GM21825 (cell line): ENCODE results near the gene RGS4.
"Not testable (repeated sequence)": the region's sequence is repeated elsewhere in the genome, so short reads cannot be mapped to it uniquely, and the experiment has no call there.

ENCODE experiments used
- ATAC-seq: cut with Tn5 transposase; IDR thresholded peaks from one replicate; pipeline ENCODE4 v1.9.1; 2021; ENCODE audit warnings: mild to moderate bottlenecking, moderate library complexity; ENCODE audit not compliant: unreplicated experiment

The RGS4 gene

GRCh38 chr1:163066686-163067085 is 2.5 kb upstream of the RGS4 start:
- ATAC-seq: no peak

GRCh38 chr1:163068716-163069115 is 445 bp upstream of the RGS4 start:
- no peak for ATAC-seq

- ATAC-seq: no peak
Observed at GRCh38 chr1:163069655-163070277, 605 bp downstream of the RGS4 start.

- peak; percentile 63 for ATAC-seq
Observed at GRCh38 chr1:163071405-163072255, 2.5 kb downstream of the RGS4 start.

- no peak for ATAC-seq
Observed at GRCh38 chr1:163072658-163073057, 3.5 kb downstream of the RGS4 start.

GRCh38 chr1:163074004-163074403 is 4.8 kb downstream of the RGS4 start:
- no peak for ATAC-seq

GRCh38 chr1:163074716-163075284 is 5.6 kb downstream of the RGS4 start:
- ATAC-seq: no peak

GRCh38 chr1:163076044-163076443 is 6.9 kb downstream of the RGS4 start:
- no peak for ATAC-seq

- ATAC-seq: no peak
Observed at GRCh38 chr1:163076446-163076845, 7.3 kb downstream of the RGS4 start.

GRCh38 chr1:163076981-163077761 is 8.0 kb downstream of the RGS4 start:
- no peak for ATAC-seq

GRCh38 chr1:163082971-163083370 is 13.8 kb downstream of the RGS4 start:
- no peak for ATAC-seq

GRCh38 chr1:163083690-163084089 is 14.5 kb downstream of the RGS4 start:
- ATAC-seq: no peak

GRCh38 chr1:163084330-163084729 is 15.2 kb downstream of the RGS4 start:
- ATAC-seq: no peak

GRCh38 chr1:163085041-163085903 is 16.1 kb downstream of the RGS4 start:
- ATAC-seq: no peak

- no peak for ATAC-seq
Observed at GRCh38 chr1:163085904-163086268, 16.7 kb downstream of the RGS4 start.

GRCh38 chr1:163089117-163089516 is 20.0 kb downstream of the RGS4 start:
- not testable (repeated sequence) for ATAC-seq

GRCh38 chr1:163090321-163090945 is 21.3 kb downstream of the RGS4 start:
- ATAC-seq: no peak

GRCh38 chr1:163093169-163093568 is 24.0 kb downstream of the RGS4 start:
- ATAC-seq: no peak

- ATAC-seq: no peak
Observed at GRCh38 chr1:163093579-163093978, 24.4 kb downstream of the RGS4 start.

- ATAC-seq: no peak
Observed at GRCh38 chr1:163094182-163094581, 25.0 kb downstream of the RGS4 start.
